NCI-H226 (cell line): ENCODE results near the gene WDR73.
"Not testable (repeated sequence)": the region's sequence is repeated elsewhere in the genome, so short reads cannot be mapped to it uniquely, and the experiment has no call there.

Source experiments
- DNase-seq: peaks from one replicate; pipeline ENCODE4 v3.0.0-alpha.2; 2015

Gene WDR73

GRCh38 chr15:84656972-84657371 is 2.9 kb upstream of the WDR73 start:
- DNase-seq = no peak

GRCh38 chr15:84654689-84655453 is 788 bp upstream of the WDR73 start:
- peak; percentile 83 for DNase-seq

- no peak for DNase-seq
Measured at GRCh38 chr15:84653584-84653909, 536 bp downstream of the WDR73 start.

- DNase-seq = no peak
Measured at GRCh38 chr15:84649706-84650105, 4.4 kb downstream of the WDR73 start.

GRCh38 chr15:84648539-84648938 is 5.5 kb downstream of the WDR73 start:
- no peak for DNase-seq

- no peak for DNase-seq
Measured at GRCh38 chr15:84647726-84648125, 6.4 kb downstream of the WDR73 start.

GRCh38 chr15:84645997-84646396 is 8.1 kb downstream of the WDR73 start:
- DNase-seq = no peak

GRCh38 chr15:84645496-84645895 is 8.6 kb downstream of the WDR73 start:
- DNase-seq = no peak

- DNase-seq = no peak
Measured at GRCh38 chr15:84643838-84644237, 10.2 kb downstream of the WDR73 start.

GRCh38 chr15:84642640-84643039 is 11.4 kb downstream of the WDR73 start:
- DNase-seq = not testable (repeated sequence)

GRCh38 chr15:84641871-84642270 is 12.2 kb downstream of the WDR73 start:
- not testable (repeated sequence) for DNase-seq

GRCh38 chr15:84638103-84638502 is 16.0 kb downstream of the WDR73 start:
- DNase-seq = peak; percentile 37

GRCh38 chr15:84634228-84634837 is 19.8 kb downstream of the WDR73 start:
- no peak for DNase-seq

GRCh38 chr15:84633311-84634227 is 20.5 kb downstream of the WDR73 start:
- no peak for DNase-seq

GRCh38 chr15:84631706-84632272 is 22.3 kb downstream of the WDR73 start:
- DNase-seq = no peak

GRCh38 chr15:84629033-84629432 is 25.1 kb downstream of the WDR73 start:
- DNase-seq = no peak

GRCh38 chr15:84625123-84625522 is 29.0 kb downstream of the WDR73 start:
- DNase-seq = no peak

- DNase-seq = no peak
Measured at GRCh38 chr15:84624359-84624758, 29.7 kb downstream of the WDR73 start.

- DNase-seq = no peak
Measured at GRCh38 chr15:84621358-84621979, 32.6 kb downstream of the WDR73 start.

GRCh38 chr15:84620626-84621025 is 33.5 kb downstream of the WDR73 start:
- no peak for DNase-seq

GRCh38 chr15:84616235-84616634 is 37.8 kb downstream of the WDR73 start:
- DNase-seq = peak; percentile 20

- peak; percentile 47 for DNase-seq
Measured at GRCh38 chr15:84611631-84612030, 42.5 kb downstream of the WDR73 start.
